CD4-positive, alpha-beta T cell treated with Interleukin-17A for 1 hour (primary cell): Measurements from ENCODE around the gene XRCC5.

Experiments
- DNase-seq: peaks from one replicate; pipeline ENCODE4 v3.0.0-alpha.2; 2020

Gene XRCC5

DNA sequence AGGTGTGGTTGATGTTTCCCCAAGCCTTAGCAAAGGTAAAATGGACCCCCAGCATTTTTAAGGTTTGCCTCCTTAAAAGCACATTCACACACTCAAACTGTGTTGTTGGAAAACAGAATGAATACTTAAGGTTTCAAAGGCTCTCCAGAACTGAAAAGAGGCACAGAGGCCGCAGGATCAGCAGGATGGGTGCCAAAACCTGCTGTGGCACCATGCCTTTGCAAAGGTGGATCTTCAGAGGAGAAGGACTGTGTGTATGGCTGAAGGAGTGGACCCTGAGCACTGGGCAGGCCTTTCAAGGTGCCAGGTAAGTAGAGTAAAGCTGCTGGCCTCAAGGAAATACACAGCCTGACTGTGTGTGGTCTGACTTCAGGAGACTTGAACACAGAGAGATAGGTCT is 127.3 kb downstream of the XRCC5 start:
- DNase-seq: no peak

DNA sequence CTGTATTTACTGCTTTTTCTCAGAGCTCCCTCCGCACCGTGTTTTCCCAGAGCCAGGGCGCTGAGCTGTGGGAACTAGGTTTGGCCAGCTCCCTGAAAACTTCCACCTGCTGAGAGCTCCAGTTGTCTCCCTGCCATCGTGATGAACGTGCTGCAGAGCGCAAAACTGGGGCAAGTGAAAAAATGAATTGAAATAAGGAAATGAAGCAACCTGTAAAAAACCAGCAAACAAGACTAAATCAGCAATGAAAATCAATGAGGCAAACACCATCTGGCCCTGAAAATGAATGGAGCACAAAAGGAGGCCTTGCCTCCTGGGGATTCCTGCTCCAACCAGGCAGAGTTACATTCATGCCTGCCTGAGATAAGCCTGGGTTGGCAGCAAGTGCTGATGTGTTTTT is 133.2 kb downstream of the XRCC5 start:
- DNase-seq: no peak

DNA sequence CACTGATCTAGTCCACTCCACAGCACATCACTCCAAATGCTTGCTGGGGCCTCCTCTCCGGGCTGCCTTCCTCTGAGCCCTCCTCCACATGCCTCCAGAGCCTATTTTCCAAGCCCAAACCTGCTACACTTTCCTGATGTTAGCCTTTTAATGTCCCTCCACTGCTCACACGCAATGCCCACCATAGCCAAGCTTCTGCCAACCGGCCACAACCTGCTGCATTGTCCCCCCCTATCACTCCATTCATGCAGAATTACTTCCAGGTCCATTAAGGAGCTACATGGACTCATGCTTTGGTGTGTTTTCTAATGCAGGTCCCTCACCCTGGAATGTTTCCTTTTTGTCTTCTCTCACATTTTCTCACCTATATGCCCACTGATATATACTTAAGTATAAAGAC is 133.9 kb downstream of the XRCC5 start:
- DNase-seq: no peak

DNA sequence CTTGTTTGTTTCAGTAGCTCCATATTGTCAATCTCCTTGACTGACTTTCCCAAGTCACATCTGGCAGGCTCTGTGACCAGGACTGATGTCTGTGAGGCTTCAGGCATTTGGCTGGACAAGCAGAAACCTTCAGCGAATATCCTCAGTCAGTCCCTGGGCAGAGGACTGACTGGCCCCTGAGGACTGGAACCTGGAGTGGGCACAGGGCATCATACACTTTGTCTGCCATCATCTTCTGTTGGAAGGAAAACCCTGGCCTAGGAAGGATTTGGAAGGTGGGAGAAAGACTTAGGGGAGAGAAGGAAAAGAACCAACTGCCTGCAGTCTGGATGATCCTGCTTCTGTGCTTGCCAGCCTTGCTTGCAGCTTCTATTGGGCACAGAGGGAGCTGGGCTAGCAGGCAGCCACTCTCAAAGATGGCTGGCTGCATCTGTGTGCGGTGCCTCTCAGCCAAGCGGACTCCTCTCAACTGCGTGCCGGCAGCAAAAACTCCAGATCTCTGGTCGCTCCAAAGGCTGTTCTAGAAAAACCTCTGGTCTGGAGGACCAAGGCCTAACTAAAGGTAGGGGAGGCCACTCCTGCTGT is 136.3 kb downstream of the XRCC5 start:
- no peak for DNase-seq

DNA sequence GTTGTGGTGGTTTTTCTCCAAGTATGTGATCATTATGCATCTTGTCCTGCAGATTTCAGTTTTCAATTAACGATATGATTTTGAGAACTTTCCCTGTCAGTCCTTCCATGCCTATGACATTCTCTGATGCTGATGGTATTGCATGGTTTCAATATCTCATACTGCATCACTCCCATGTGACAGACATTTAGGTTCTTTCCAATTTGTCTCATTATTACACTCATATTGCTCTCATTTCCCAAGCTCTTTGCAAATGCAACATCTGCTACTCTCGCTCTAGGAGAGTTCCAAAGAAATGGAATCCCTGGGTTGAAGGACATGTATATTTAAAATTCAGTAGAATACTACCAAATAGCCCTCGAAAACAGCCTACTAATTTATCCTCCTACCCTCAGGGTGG is 137.6 kb downstream of the XRCC5 start:
- no peak for DNase-seq
